Esophagus muscularis mucosa (tissue), 4 donors: Measurements from ENCODE around the gene NEURL1B. TPM values are rescaled to one million over a fixed set of nuclear protein-coding genes. Genes with fewer than 3 reads are reported as not detected.

Experiments
- DNase-seq: peaks from one replicate; pipeline ENCODE4 v3.0.0-alpha.2; 2017; ENCODE audit errors: extremely low spot score
- H3K27ac ChIP-seq, 4 donors: fragments of 200-600 bp; sonication (generic); replicated peaks in 1 of 4; 1 replicate in 3 of 4; 2 replicates in 1 of 4; pipeline ENCODE4 v1.5.1; 2016 to 2019; ENCODE audit warnings: mild to moderate bottlenecking in 1 of 4
- H3K27me3 ChIP-seq, 4 donors: fragments of 200-600 bp; sonication (generic); one replicate each; pipeline versions ENCODE4 v1.5.1 to v1.6.0; 2016 to 2019
- H3K36me3 ChIP-seq, 4 donors: fragments of 200-600 bp; sonication (generic); one replicate each; pipeline ENCODE4 v1.5.1; 2016 to 2019
- H3K4me1 ChIP-seq, 4 donors: fragments of 200-600 bp; sonication (generic); one replicate each; pipeline ENCODE4 v1.5.1; 2016 to 2019
- H3K4me3 ChIP-seq, 4 donors: fragments of 200-600 bp; sonication (generic); 1 replicate in 2 of 4; 2 replicates in 2 of 4; pipeline ENCODE4 v1.5.1; 2016 to 2019; ENCODE audit warnings: mild to moderate bottlenecking in 4 of 4, moderate library complexity in 1 of 4
- H3K9me3 ChIP-seq, 4 donors: fragments of 200-600 bp; sonication (generic); 1 replicate in 3 of 4; 2 replicates in 1 of 4; pipeline ENCODE4 v1.5.1; 2016 to 2019
- CTCF ChIP-seq, 3 experiments: fragments of 200-600 bp in 2 of 3; fragments of 450-650 bp in 1 of 3; sonication (generic) in 2 of 3; IDR thresholded peaks; one replicate each; pipeline ENCODE4 v1.5.1; 2017 to 2019; ENCODE audit warnings: antibody characterized with exemption in 3 of 3, mild to moderate bottlenecking in 2 of 3, moderate library complexity in 1 of 3
- EP300 ChIP-seq: sonication (generic); formaldehyde crosslinking; IDR thresholded peaks from one replicate; pipeline ENCODE4 v1.6.1; 2017; ENCODE audit warnings: antibody characterized with exemption
- POLR2A ChIP-seq: fragments of 450-650 bp; IDR thresholded peaks from one replicate; pipeline ENCODE4 v1.6.1; 2017; ENCODE audit warnings: antibody characterized with exemption, moderate library complexity, mild to moderate bottlenecking, low read depth
- POLR2AphosphoS5 ChIP-seq, 2 donors: sonication (generic); formaldehyde crosslinking; IDR thresholded peaks; one replicate each; pipeline ENCODE4 v1.6.1; 2017; ENCODE audit warnings: antibody characterized with exemption in 2 of 2
- WGBS: methylation state at CpG from one replicate; pipeline ENCODE4 v1.1.5; 2018; 5-methylcytosine and 5-hydroxymethylcytosine counted together
- intact Hi-C: fragments of 100-400 bp; cut with DNase I; formaldehyde crosslinking; loops from one replicate; pipeline ENCODE4 v1.15.1; 2023
- total RNA-seq, 4 donors: library from RNA; depleted of rRNA; stranded (reverse); fragments of >200 nt; gene quantifications; one replicate each; pipeline versions ENCODE4 v1.1.0 to v1.2.1, GENCODE V29; 2016

NEURL1B gene
- total RNA-seq, 4 donors from 2014 or later, result 34.1 to 87.1 (median 60.2) TPM

GRCh38 chr5:172686111-172686510 lies 45.0 kb downstream of the NEURL1B start:
- Histone ChIP-seq H3K4me3 (no peak overlapping the region), H3K36me3 (peaks cover 0 to 60% (median 36%) of the 10 kb centered on the region in 4 donors), H3K27ac (peak overlapping the region; percentile 42 to 76 (median 69)), H3K9me3 (no peaks in the 10 kb centered on the region), H3K4me1 (peaks cover 36 to 67% (median 51%) of the 10 kb centered on the region in 4 donors), H3K27me3 (no peaks in the 10 kb centered on the region)
- intact Hi-C loops, result no loop called here
- DNase-seq, result no peak
- WGBS, result 85% methylated on average over 7 of the region's 10 CpGs
- TF ChIP-seq POLR2AphosphoS5 (IDR thresholded peaks at IDR 0.05) (no peak), CTCF (IDR thresholded peaks at IDR 0.05) (no peak), POLR2A (no peak), EP300 (no peak)

- Histone ChIP-seq H3K27me3 (no peaks in the 10 kb centered on the region), H3K4me1 (peaks cover 36 to 67% (median 52%) of the 10 kb centered on the region in 4 donors), H3K36me3 (peaks cover 0 to 60% (median 36%) of the 10 kb centered on the region in 4 donors), H3K27ac (peak overlapping the region; percentile 68 to 76 (median 70)), H3K4me3 (no peak overlapping the region), H3K9me3 (no peaks in the 10 kb centered on the region)
- DNase-seq, result no peak
- no peak for TF ChIP-seq CTCF (IDR thresholded peaks at IDR 0.05)
- no peak for TF ChIP-seq POLR2A
- no peak for TF ChIP-seq POLR2AphosphoS5 (IDR thresholded peaks at IDR 0.05)
- TF ChIP-seq EP300, result no peak
- intact Hi-C loops, result no loop called here
- WGBS, result 92% methylated on average over 26 of the region's 37 CpGs
Observed at GRCh38 chr5:172686539-172687390, 45.7 kb downstream of the NEURL1B start.

GRCh38 chr5:172687940-172688339 lies 46.9 kb downstream of the NEURL1B start:
- H3K36me3 ChIP-seq, result peaks cover 0 to 60% (median 36%) of the 10 kb centered on the region in 4 donors
- H3K4me3 ChIP-seq, result no peak overlapping the region
- no peaks in the 10 kb centered on the region for H3K27me3 ChIP-seq
- WGBS, result 77% methylated on average over 4 of the region's 4 CpGs
- TF ChIP-seq POLR2A (no peak), CTCF (IDR thresholded peaks at IDR 0.05) (no peak), POLR2AphosphoS5 (IDR thresholded peaks at IDR 0.05) (no peak), EP300 (no peak)
- intact Hi-C loops, result no loop called here
- H3K27ac ChIP-seq, result peak overlapping the region; percentile 68 to 76 (median 70)
- H3K9me3 ChIP-seq, result no peaks in the 10 kb centered on the region
- no peak for DNase-seq
- H3K4me1 ChIP-seq, result peaks cover 43 to 78% (median 59%) of the 10 kb centered on the region in 4 donors

- no peak for DNase-seq
- H3K27ac ChIP-seq, result peak overlapping the region; percentile 68 to 76 (median 70)
- H3K27me3 ChIP-seq, result no peaks in the 10 kb centered on the region
- H3K36me3 ChIP-seq, result peaks cover 0 to 60% (median 34%) of the 10 kb centered on the region in 4 donors
- no peaks in the 10 kb centered on the region for H3K9me3 ChIP-seq
- 36% methylated on average over 7 of the region's 11 CpGs for WGBS
- TF ChIP-seq EP300 (no peak), POLR2AphosphoS5 (IDR thresholded peaks at IDR 0.05) (peak in 1 of 2 donors; percentile 16)
- H3K4me1 ChIP-seq, result peaks cover 49 to 83% (median 66%) of the 10 kb centered on the region in 4 donors
- intact Hi-C loops, result no loop called here
- H3K4me3 ChIP-seq, result no peak overlapping the region
Observed at GRCh38 chr5:172688349-172689217, 47.5 kb downstream of the NEURL1B start.

- H3K36me3 ChIP-seq, result peaks cover 0 to 58% (median 29%) of the 10 kb centered on the region in 4 donors
- TF ChIP-seq POLR2AphosphoS5 (IDR thresholded peaks at IDR 0.05), result no peak
- no peak for TF ChIP-seq EP300
- no peak for TF ChIP-seq CTCF (IDR thresholded peaks at IDR 0.05)
- no peak for TF ChIP-seq POLR2A
- no peak overlapping the region for H3K4me3 ChIP-seq
- no peaks in the 10 kb centered on the region for H3K9me3 ChIP-seq
- no peaks in the 10 kb centered on the region for H3K27me3 ChIP-seq
- peaks cover 56 to 83% (median 72%) of the 10 kb centered on the region in 4 donors for H3K4me1 ChIP-seq
- H3K27ac ChIP-seq, result peak overlapping the region; percentile 68 to 76 (median 70)
- DNase-seq, result no peak
- intact Hi-C loops, result no loop called here
- 42% methylated on average over 7 of the region's 7 CpGs for WGBS
Observed at GRCh38 chr5:172689218-172689572, 48.1 kb downstream of the NEURL1B start.
